Non-pigmented ciliary epithelial cell (primary cell): ENCODE data around the gene STOML1.
"Not testable (repeated sequence)": the region's sequence is repeated elsewhere in the genome, so short reads cannot be mapped to it uniquely, and the experiment has no call there.

Source experiments
- DNase-seq: peaks from one replicate; pipeline ENCODE4 v3.0.0-alpha.2; 2010; ENCODE audit warnings: low read depth

Gene STOML1

GRCh38 chr15:73960472-73961070, 31.5 kb downstream of the STOML1 start:
- not testable (repeated sequence) for DNase-seq

DNA sequence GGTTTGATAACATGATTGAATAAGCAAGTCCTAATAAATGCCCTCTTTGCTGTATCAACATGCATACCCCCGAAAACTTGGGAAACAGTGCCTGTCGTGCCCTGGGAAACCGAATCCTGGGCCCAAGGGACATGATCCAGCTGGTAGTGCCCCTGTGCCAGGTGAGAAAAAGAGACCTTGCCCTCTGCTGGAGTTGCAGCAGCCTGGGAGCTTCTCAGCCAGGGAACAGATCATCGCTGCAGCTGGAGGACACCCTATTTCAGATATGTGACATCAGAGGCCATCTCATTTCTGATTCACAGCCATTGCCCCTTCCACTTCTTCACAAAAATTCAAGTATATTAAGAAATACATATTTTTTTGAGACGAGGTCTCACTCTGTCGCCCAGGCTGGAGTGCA, 32.3 kb downstream of the STOML1 start:
- no peak for DNase-seq

DNA sequence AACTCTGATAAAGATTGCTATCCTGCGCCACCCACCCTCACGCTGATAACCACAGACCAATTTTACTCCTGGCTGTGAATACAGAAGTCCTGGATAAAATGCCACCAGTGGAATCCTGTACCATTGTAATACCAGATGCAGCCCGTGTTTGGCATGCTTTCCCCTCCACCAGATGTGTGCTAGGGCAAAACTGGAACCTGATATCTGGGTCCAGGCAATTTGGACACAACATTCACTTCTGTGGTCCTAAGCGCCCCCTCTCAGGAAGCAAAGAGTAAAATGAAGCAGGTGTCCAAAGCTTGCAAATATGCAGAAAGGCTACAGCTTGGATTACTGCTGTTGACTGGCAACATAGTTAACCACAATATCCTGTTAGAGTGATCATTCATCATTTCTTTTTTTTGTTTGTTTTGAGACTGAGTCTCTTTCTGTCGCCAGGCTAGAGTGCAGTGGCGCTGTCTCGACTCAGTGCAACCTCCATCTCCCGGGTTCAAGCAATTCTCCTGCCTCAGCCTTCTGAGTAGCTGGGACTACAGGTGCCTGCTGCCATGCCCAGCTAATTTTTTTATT, 33.0 kb downstream of the STOML1 start:
- no peak for DNase-seq

DNA sequence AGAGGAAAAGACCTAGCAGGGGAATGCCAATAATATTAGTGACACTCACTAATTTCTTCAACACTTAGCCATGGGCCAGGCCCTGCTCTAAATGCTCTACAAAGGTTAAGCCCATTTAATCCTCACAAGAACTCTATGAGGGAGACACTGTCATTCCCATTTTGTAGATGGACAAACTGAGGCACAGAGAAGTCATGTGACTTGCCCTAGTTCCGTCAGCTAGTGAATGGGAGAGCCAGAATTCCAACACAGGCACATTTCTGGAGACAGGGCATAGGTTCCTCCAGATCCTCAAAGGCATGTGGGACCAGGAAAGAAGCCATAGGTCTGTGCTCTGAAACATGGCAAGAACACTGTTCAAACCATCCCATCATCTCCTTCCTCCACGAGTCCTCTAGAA, 34.3 kb downstream of the STOML1 start:
- DNase-seq: no peak

DNA sequence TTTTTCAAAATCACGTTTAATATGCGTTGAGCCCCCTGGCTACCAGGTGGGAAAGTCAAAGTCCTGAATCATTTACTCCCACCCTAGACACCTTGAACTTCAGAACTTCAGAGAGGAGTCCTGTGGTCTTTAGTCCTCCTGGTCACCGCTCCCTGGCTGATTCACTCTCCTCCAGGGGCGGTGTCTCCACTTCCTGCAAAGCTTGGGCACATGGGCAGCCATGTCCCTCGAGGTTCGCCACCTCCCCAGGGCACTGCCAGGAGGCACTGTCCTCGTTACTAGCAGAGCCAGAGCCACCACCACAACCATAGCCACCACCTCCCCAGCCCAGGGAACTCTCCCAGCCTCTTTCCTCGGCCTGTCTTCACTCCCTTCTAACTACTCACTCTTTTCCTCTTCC, 34.8 kb downstream of the STOML1 start:
- DNase-seq: no peak

- DNase-seq: peak; percentile 79
These were observed 35.4 kb downstream of the STOML1 start for GRCh38 chr15:73956743-73957135.

DNA sequence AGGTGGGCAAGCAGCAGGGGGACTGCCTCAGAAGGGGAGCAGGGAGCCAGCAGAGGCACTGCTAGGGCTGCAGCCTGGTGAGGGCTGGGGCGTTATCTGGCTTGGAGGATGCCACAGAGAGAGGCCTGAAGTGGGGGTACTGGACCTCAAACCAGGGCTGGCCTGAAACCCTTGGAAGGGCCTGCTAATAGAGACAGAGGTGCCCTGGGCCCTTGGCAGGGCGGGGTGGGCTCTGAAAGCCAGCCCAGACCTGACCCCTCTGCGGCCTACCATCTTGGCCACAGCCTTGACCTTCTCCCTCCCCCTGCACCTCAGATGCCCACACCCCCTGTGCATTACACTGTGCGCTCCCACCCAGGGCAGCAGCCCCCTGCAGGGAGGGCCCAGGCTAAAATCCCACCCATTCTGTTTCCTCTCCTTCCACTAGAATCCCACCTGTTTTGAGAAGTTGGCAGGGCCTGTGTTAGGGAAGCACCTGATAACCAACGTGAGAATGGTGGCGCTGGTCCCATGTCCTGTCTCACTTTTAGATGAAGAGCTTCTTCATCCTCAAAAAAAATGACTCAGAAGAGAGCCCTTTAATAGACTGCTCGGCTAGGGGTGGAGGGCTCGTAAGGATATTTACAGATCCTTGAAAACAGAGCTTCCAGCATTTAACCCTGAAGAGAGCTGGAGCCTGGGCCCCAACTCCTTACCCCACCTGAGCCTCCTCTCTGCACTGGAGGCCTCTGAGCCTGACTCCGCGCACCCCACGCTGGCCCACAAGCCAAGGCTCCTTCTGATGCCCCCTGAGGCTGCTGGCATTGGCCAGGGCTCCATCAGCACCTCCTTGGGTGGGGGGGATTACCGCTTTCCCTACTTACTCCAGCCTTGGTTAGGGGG, 36.0 kb downstream of the STOML1 start:
- no peak for DNase-seq

DNA sequence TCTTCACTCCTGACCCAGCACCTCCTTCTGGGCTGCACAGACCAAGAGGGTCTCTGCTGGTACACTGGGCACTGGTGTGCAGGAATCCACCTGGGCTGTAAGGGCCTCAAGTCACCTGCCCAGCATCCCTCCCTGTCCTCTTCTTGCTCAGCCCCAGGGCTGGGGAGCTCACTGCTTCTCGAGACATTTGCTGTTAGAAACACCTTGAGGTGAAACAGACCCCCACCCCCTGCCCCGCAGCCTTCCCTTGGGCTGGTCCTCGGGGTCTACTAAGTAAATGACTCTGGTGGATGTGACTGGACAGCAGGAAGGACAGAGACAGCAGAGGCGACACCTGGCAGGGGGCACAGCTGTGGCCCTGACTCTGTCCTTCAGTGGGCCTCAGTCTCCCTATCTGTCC, 36.8 kb downstream of the STOML1 start:
- DNase-seq: no peak

DNA sequence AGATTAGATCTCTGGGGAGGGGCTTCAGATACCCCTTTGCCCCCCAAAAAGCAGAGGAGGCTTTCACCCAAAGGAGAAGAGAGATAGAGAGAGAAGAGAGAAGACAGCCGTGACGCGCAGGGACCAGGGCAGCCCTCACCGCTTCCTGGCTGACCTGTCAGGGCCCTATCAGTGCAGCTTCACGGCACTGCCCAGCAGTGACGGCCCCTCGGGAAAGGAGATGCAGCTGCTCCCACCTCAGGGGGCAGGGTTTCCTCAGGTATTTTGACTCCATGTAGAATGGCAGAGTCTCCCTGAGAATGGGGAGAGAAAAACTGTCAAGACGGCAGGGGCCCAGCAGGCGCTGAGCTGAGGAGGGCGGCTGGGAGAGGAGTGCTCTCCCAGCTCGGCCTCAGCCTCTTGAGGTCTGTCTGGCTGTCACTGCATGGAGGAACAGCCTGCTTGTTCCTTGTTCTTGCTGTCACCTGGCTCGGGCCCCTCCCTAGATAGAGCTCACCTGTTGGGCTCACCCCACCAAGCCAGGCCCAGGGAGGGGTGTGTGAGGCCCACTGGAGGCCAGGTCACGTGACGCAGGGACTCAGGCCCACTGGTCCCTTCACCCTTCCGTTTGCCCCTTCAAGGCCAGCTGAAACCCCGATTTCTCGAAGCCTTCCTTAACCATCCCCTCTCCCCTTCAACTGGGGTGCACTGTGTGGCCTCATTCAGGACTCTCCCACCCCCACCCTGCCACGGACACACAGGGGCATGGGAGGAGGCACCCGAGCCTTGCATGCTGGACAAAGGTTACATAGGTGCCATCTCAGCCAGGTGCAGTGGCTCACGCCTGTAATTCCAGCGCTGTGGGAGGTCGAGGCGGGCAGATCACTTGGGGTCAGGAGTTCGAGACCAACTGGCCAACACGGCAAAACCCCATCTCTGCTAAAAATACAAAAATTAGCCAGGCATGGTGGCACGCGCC, 37.6 kb downstream of the STOML1 start:
- no peak for DNase-seq

DNA sequence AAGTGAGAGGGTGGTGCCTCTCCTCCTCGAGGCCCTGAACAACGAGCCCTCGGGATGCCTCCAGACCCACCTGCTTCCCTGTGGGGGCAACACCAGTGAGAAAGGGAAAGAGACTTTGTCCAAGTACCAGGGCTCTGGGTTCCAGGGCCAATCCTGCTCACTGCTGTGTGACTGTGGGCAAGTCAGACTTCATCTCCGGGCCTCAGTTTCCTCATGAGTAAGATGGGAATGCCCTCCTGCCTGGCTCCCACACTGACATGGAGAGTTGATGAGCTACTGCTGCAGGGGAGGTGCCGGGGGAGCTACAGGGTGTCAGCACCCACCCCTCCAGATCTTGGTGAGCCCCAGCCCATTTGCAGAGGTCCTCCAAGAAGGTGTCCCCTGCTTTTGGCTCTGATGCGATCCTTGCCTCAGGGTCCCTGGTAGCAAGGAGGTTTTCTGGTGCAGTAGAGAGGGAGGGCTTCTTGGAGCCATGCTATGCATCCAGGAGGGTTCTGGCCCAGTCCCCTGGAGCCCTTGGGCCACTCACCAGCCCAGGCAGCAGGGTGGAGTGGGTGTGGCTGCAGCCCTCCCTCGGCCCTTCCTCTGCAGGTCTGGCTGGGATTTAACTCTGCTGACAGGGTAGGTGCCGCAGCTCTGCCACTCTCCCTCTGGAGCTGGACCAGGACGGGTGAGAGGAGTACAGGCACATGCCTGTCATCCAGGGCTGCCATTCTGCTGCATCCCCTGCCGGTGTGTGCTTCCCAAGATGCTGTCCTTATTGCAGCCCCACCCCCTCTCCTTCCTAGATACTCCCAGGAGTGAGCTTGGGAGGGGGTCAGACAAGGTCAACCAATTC, 39.0 kb downstream of the STOML1 start:
- no peak for DNase-seq

GRCh38 chr15:73952171-73952912, 39.8 kb downstream of the STOML1 start:
- no peak for DNase-seq

GRCh38 chr15:73951601-73952000, 40.5 kb downstream of the STOML1 start:
- no peak for DNase-seq

GRCh38 chr15:73950831-73951561, 41.1 kb downstream of the STOML1 start:
- peak; percentile 85 for DNase-seq

GRCh38 chr15:73950479-73950830, 41.6 kb downstream of the STOML1 start:
- DNase-seq: no peak

- DNase-seq: no peak
These were observed 42.6 kb downstream of the STOML1 start for GRCh38 chr15:73949496-73949895.

DNA sequence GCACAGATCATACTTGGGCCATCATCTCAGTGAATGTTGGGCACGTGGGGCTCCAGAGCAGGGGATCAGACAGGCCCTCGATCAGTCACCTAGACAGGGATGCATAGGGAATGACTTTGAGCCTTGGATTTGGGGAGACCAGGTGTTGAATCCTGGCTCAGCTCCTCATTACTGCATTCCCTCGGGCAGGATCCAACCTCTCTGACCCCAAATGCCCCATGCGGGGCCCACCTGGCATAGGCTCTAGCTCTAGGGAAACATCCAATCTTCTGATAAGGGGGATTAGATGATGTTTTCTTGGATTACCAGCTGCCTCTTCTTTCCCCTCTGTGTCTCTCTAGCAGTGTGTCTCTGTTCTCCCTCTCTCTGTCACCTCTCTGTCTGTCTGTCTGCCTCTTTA, 43.1 kb downstream of the STOML1 start:
- no peak for DNase-seq

DNA sequence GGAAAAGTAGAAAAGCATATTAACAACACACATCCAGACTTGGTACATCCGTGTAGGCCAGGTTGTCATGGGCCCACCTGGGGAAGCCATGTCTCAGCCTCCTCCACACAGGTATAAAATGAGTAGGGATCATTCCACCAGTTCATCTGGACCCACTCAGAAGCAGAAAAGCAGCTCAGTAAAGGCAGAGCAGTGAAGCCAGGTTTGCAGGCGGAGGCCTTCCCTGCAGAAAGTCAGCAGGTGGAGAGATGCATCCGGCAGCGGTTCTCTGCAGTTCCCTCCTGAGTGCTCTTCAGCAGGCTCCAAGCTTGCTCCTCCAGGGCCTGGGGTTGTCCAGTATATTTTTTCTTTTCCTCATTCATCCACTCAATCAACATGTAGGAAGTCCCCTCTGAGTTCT, 43.7 kb downstream of the STOML1 start:
- DNase-seq: no peak

DNA sequence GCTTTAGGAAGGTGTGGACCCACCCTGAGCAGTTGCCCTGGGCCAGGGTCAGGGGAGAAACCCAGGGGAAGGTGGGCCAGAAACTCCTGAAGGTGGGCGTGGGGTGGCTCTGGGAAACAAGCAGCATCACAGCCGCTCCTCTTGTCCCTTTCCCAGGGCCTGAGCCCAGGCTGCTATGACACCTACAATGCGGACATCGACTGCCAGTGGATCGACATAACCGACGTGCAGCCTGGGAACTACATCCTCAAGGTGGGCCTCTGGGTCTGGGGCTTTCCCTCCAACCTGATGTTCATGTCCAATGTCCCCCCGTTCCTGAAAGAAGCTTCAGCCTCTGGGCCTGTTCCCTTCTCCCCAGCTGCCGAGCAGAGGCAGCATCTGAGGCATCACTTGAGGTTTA, 44.4 kb downstream of the STOML1 start:
- DNase-seq: no peak

- no peak for DNase-seq
These were observed 45.2 kb downstream of the STOML1 start for GRCh38 chr15:73946795-73947370.
